A204.1 (cell line): ENCODE data around the gene ZNF79.
A peak's percentile ranks its signal among the peaks of the same experiment; 100 is the strongest.

Experiments
- FAIRE-seq: peaks from 2 replicates; lab custom pipeline; 2012; peaks lifted over from hg19 to GRCh38; lab: Jason Lieb, UNC

Gene ZNF79

DNA sequence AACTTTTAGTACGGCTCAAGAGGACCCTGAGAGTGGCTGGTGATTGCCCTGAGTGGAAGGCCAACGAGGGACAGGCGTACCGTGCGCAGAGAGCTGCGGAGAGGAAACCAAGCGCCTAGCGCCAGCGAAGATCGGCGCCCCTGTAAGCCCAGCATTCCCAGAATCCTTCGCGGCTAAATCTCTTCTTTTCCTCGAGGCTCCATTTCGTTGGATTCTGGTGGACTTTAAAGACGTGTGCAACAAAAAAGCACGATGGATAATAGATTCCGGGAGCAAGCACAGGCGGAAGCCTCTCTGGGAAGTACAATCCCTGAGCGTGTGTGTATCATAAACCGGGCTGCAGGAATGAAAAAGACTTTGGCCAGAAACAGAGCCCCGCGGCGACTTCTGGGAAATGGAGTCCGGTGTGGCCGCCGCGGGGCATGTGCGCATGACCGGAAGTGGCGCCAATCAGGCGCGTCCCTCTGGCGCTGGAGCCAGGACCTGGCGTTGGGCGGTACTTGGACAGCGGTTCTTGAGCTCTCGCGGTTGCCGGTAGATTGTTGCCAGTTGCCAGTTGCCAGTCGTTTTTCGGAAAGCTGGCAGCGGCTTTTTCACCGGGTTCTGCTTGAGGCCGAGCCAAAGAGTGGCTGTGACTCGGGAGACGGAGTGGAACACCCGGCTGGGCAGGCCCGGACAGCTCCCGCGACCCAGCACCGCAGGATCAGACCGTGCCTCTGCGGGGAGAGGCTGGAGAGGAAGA lies at the start of gene ZNF79:
TSS of gene ZNF79 (plus strand) at position 449 of the 742 bp plus-strand sequence. CDS start 406 bp downstream, outside the sequence.
- no peak for FAIRE-seq

- no peak for FAIRE-seq
These were observed 43.7 kb upstream of the ZNF79 start for GRCh38 chr9:127380479-127380878.

- FAIRE-seq: no peak
These were observed 41.6 kb upstream of the ZNF79 start for GRCh38 chr9:127382541-127382940.

- no peak for FAIRE-seq
These were observed 40.0 kb upstream of the ZNF79 start for GRCh38 chr9:127384016-127384730.

DNA sequence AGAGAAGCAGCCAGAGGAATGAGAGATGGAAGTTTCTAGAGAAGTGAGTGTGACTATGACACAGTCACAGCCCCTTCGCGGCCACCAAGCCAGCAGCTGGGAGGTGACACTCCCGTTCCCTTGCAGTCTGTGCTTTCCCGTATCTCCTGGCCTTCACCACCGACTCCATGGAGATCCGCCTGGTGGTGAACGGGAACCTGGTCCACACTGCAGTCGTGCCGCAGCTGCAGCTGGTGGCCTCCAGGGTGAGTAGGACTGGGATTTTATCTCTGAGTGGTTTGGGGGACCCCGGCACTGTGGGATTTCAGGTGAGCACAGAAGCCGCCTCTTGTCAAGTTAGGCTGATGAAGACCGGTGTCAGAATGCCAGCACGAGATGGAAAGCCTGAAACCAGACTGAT lies 39.3 kb upstream of the ZNF79 start:
- FAIRE-seq: no peak

- FAIRE-seq: no peak
These were observed 37.9 kb upstream of the ZNF79 start for GRCh38 chr9:127386249-127386648.

DNA sequence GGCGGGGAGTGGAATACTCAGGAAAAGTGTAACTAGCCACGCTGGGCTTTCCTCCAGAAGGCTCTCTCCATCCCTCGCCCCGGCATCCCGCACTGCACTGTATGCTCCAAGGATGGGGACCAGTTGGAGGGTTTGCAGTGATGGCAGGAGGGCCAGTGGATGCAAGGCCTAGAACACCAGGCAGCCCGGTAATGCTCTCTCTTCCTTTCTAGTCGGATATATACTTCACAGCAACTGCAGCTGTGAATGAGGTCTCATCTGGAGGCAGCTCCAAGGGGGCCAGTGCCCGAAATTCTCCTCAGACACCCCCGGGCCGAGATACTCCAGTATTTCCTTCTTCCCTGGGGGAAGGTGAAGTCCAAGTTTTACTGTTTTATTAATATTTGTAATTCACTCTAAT lies 37.2 kb upstream of the ZNF79 start:
- no peak for FAIRE-seq

- no peak for FAIRE-seq
These were observed 35.9 kb upstream of the ZNF79 start for GRCh38 chr9:127388037-127388855.

- no peak for FAIRE-seq
These were observed 35.3 kb upstream of the ZNF79 start for GRCh38 chr9:127388856-127389238.

DNA sequence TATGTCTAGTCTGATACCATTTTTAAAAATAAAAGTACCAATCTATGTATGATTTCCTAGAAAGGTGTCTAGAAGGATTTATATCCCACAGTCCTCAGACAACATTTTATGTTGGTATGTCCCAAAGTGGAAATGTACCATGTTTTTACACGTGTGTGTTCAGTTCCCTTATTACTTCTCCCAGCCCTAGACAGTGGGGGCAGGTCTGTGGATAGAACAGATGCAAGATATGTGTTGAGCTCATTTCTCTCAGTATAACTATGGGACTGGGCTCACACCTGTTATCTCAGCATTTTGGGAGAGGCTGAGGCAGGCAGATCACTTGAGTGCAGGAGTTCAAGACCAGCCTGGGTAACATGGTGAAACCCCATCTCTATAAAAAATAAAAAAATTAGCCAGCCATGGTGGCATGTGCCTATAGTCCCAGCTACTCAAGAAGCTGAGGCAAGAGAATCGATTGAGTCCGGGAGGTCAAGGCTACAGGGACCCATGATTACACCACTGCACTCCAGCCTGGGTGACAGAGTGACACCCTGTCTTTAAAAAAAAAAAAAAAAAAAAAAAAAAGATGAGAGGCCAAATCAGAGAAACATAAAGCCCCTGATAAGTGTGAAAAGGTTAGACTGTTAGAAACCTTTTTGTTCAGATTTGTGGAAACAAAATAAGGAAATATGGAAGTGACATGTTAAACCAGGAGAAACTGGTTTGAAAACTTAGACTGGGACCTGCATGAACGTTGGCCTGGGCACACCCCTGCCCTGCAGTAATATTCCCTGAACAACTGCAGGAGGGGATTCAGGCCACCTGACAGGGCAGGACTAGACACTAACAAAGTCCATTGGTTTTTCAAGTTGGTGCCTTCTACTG lies 34.6 kb upstream of the ZNF79 start:
- FAIRE-seq: no peak

GRCh38 chr9:127390248-127390545 lies 34.0 kb upstream of the ZNF79 start:
- no peak for FAIRE-seq

- FAIRE-seq: no peak
These were observed 33.6 kb upstream of the ZNF79 start for GRCh38 chr9:127390563-127390962.

DNA sequence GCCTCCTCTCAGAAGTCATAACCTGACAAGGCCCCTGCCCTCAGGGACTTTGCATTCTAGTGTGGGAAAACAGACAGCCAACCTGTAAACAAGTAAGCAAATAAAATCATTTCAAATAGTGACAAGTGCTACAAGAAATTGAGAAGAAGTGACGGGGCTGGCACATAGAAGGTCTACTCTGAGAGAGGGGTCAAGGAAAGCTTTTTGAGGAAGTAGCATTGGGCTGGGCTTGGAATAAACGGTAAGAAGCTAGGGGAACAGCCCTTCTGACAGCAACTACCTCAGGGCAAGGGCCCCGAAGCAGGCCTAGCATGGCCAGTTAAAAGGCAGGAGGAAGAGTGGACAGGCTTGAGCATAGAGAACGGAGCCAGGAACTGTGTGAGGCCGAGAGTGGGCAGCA lies 32.0 kb upstream of the ZNF79 start:
- FAIRE-seq: no peak

- no peak for FAIRE-seq
These were observed 31.2 kb upstream of the ZNF79 start for GRCh38 chr9:127392976-127393375.

- no peak for FAIRE-seq
These were observed 30.5 kb upstream of the ZNF79 start for GRCh38 chr9:127393645-127394044.

DNA sequence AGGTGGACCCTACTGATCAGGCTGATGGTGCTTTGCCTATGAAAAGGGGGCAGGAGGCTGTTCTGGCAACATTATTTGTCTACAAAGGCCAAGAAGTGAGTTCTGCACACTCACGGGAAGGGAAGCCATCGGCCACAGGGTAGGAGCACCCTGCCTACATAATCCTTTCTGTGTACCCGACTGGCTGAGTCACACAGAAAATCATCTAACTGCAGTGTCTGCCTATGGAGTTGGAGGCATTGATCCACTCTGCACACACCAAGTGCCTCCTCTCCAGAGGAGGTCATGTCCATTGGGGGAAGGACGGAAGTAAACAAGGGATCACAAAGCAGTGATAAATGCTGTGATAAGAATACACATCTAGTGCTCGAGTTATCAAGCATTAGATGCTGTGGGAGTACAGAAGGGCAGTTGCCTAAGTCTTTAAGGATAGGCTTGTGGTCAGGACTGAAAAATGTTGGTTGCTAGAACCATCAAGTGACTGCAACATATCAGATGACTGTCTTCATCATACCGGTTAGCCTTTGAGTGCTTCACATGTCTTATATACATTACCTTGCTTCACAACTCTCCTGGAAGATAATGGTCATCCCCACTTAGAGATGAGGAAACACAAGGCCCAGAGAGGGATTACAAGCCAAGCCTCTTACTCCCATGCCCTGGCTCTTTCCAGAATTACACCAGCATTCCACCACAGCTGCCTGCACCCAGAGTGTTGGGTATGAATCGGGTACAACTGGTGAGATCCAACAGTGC lies 28.5 kb upstream of the ZNF79 start:
- no peak for FAIRE-seq

DNA sequence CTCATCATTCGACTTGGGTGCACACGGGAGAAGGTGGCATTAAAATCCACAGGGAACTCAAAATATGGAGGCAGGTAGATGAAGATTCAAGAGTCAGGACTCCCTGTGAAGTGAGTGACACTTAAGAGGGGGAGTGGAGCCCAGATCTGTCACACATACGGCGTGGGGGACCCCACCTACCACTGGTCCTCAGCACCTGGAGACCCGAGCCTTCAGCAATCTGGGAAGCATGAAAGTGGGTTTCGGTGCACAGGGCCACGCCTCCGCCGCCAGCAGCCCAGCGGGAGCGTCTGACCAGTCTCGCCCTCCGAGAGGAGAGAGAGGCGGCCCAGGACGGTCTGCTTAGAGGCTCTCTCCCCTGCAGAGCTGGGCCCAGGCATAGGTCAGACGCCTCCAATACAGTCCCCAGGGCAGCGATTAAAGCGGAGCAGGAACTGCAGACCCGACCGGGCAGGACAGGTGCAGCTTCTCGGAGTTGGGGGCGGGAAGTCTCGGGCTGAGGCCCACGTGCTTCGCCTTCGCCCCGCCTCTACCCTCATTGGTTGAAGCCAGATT lies 27.9 kb upstream of the ZNF79 start:
- no peak for FAIRE-seq

DNA sequence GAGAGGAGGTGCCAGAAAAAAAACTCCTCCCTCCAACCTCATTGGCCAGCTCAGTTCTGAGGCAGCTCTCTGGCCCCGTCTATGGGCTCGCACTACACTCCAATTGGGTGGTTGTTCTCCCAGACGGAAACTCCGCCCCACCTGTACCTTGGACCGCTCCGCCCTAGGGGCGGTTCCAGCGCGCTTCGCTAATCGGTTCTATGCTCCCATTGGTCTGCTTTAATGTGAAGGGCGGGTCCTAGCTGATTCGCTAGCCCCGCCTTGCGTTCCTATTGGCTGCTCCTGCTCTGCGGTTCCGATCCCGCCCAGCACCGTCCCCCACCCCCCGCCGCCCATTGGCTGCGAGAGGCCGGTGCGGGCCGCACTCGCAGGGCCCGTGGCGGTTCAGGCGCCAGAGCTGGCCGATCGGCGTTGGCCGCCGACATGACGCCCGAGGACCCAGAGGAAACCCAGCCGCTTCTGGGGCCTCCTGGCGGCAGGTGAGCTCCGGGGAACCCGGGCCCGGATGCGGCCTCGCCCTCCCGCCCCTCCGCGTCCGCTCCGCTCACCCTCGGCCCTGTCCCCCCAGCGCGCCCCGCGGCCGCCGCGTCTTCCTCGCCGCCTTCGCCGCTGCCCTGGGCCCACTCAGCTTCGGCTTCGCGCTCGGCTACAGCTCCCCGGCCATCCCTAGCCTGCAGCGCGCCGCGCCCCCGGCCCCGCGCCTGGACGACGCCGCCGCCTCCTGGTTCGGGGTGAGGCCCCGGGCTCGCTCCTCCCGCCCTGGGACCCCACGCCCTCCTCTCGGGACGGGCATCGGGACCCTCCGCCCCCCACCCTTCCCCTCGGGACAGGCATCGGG lies 27.2 kb upstream of the ZNF79 start, which contains the start of gene SLC2A8:
TSS of gene SLC2A8 (plus strand) at position 362 of the 838 bp plus-strand sequence. CDS start at position 424, 62 bp downstream.
- FAIRE-seq: peak; percentile 68

GRCh38 chr9:127397646-127398274 lies 26.4 kb upstream of the ZNF79 start:
- no peak for FAIRE-seq

GRCh38 chr9:127398275-127398647 lies 25.9 kb upstream of the ZNF79 start:
- no peak for FAIRE-seq
